ENCODE data around the gene NNAT.

The NNAT gene

GRCh38 chr20:37565134-37565811 is 44.2 kb downstream of the NNAT start:
- no peak overlapping the region for H3K4me3 ChIP-seq (ENCODE audit: low read depth, low read length)
- TF ChIP-seq, protein P1, sequence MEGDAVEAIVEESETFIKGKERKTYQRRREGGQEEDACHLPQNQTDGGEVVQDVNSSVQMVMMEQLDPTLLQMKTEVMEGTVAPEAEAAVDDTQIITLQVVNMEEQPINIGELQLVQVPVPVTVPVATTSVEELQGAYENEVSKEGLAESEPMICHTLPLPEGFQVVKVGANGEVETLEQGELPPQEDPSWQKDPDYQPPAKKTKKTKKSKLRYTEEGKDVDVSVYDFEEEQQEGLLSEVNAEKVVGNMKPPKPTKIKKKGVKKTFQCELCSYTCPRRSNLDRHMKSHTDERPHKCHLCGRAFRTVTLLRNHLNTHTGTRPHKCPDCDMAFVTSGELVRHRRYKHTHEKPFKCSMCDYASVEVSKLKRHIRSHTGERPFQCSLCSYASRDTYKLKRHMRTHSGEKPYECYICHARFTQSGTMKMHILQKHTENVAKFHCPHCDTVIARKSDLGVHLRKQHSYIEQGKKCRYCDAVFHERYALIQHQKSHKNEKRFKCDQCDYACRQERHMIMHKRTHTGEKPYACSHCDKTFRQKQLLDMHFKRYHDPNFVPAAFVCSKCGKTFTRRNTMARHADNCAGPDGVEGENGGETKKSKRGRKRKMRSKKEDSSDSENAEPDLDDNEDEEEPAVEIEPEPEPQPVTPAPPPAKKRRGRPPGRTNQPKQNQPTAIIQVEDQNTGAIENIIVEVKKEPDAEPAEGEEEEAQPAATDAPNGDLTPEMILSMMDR (IDR thresholded peaks at IDR 0.05; ENCODE audit: low read depth, low read length): no peak

DNA sequence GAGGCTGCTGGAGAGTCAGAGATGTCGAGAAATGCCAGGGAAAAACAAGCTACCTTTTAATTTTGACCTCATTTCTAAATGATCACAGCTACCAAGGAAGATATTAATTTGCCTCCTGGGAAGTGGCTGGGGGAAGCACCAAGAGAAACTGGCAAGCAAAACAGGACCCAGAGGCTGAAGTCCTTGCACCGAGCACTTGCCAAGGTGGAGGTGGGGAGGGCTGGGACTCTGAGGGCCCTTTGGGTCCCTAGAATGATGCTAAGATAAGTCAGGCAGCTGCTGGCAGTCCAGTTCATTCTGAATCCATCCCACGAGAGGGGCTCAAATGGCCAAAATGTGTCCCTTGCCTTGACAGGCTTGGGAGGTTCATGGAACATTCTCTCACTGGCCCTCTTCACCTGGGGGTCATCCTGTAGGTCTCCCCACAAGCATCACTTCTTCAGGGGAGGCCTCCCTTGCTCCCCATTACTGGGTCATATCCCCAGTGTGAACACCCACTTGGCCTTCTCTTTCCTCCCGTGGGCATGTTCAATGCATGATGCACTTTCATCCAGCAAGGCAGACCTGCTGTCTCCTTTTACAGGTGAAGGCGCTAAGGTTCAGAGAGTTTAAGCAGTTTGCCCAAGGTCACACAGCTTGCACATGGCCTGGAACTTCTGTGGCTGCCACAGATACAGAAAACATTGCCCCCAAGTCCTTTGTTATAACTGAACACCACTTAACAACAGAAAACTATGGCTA is 45.7 kb downstream of the NNAT start:
- no peak overlapping the region for H3K4me3 ChIP-seq (ENCODE audit: low read depth, low read length)
- TF ChIP-seq, protein P1 (IDR thresholded peaks at IDR 0.05; ENCODE audit: low read depth, low read length): no peak

GRCh38 chr20:37567331-37567665 is 46.2 kb downstream of the NNAT start:
- TF ChIP-seq, protein P1 (IDR thresholded peaks at IDR 0.05; ENCODE audit: low read depth, low read length): no peak
- no peak overlapping the region for H3K4me3 ChIP-seq (ENCODE audit: low read depth, low read length)

GRCh38 chr20:37567671-37568588 is 46.9 kb downstream of the NNAT start:
- H3K4me3 ChIP-seq (ENCODE audit: low read depth, low read length): no peak overlapping the region

DNA sequence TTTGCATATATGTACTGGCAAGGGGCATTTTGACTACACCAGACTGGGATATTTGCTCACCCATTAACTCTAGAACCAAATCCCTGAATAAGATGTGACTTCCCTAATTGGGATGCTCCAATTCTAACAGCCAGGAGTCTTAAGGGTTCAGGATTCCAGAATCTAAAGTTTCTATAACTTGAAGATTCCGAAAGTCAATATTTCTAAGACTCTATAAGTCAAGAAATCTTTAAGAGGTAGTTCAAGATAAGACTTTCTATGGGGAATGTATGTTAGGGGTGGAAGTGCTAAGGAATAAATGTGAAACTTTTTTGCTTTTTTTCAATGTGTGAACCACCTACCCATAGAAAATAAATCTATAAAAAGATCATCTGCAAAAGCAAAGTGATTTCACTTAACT is 49.4 kb downstream of the NNAT start:
- no peak overlapping the region for H3K4me3 ChIP-seq (ENCODE audit: low read depth, low read length)
- TF ChIP-seq, protein P1 (IDR thresholded peaks at IDR 0.05; ENCODE audit: low read depth, low read length): no peak

More at GRCh38 chr20:37567671-37568588, 46.9 kb downstream of the NNAT start:
- TF ChIP-seq, protein P1 (IDR thresholded peaks at IDR 0.05; ENCODE audit: low read depth, low read length): no peak

DNA sequence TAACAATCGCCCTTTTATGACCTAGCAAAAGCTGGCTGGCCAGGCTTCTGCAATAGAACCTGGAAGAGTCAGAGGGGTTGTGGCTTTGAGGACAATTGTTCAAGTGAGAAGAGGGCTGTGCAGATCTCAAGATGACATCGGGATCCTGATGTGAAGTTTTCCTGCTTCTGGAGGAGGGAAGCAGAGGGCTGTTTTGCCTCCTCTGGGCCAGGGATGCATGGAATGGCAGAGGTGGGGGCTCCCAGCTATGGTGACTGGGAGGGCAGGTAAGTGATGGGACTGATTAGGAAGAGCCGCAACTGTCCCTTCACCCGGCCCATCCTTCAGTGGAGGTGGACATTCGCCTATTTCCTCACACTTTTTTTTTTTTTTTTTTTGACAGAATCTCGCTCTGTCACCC is 50.0 kb downstream of the NNAT start:
- TF ChIP-seq, protein P1 (IDR thresholded peaks at IDR 0.05; ENCODE audit: low read depth, low read length): no peak
- no peak overlapping the region for H3K4me3 ChIP-seq (ENCODE audit: low read depth, low read length)
